ENCODE measurements around the gene BANP. TPM values are rescaled to one million over a fixed set of nuclear protein-coding genes. Genes with fewer than 3 reads are reported as not detected.
"Not testable (repeated sequence)": the region's sequence is repeated elsewhere in the genome, so short reads cannot be mapped to it uniquely, and the experiment has no call there.

BANP gene
- total RNA-seq, 1 donor from 2014 or later = 39.1 TPM

DNA sequence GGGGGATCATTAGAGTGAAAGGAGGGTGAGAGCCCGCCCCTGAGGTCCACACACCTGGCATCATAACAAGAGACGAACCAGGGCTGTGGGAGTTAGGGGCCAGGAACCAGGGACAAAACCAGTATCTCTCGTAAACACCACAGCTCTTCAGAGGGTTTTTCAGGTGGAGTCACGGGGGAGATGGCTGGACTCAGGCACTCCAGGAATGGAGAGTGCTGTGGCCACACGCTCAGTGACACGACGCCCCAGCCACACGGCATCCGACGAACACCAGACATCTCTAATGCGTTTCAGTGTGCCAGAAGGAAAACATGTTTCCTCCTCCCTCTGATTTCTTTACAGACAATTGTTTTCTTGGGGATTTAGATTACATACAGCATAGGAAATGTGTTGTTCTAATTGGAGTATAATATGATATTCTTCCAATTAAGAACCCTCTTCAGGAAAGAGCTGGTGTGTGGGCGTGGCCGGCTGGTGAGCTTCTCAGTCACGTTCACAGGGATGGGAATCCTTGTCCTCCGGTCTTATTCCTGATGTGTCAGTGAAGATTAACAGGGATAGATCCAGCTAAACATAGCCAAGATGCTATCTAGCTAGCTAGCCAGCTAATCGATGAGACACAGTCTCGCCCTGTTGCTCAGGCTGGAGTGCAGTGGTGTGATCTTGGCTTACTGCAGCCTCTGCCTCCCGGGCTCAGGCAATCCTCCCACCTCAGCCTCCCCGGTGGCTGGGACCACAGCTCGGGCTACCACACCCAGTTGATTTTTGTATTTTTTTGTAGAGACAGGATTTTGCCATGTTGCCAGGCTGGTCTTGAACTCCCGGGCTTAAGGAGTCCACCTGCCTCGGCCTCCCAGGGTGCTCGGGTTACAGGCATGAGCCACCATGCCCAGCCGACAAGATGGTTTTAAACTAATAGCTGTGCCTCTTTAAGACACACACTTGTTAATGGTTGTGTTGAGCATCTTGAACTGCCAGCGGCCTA is 98.6 kb downstream of the BANP start:
- no peaks in the 10 kb centered on the region for H3K4me1 Mint-ChIP-seq

DNA sequence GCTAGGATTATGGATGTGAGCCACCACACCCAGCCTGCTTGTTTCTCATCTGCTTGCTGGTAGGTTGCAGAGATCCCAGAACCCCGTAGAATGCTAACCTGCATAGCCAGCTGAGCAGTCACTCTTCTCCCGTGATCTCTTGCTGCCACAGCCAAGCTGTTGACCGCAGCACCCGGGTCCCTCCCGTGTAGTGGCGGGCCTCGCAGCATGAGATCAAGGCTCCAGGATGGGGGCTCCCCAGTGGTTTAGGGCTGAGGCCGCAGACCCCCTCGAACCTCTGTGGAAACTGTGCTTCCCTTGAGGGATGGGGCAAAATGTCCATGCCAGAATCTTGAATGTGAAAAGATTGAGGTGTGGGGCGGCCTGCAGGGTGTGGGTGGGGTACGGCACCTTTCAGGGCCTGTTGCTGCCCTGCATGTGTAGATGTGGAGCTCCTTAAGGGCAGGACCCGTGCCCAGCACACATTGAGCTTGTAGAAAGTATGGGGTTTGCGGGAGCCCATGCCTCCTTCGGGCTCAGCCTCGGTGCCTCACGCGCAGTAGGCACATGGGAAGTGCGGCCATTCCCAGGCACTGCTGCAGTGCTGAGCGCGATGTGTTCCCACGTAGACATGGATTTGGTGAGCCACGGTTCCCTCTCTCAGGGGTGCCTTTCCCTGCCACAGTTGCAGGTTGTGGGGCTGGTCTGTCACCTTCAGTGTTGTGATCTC is 99.9 kb downstream of the BANP start:
- H3K36me3 Mint-ChIP-seq (ENCODE audit: low read depth) = peaks cover 3% of the 10 kb centered on the region
- H3K4me1 Mint-ChIP-seq = peaks cover 2% of the 10 kb centered on the region
- no peaks in the 10 kb centered on the region for H3K27me3 Mint-ChIP-seq (ENCODE audit: low read depth)
- no peak for DNase-seq (ENCODE audit: low read depth, low spot score)
- no peak overlapping the region for H3K4me3 Mint-ChIP-seq
- TF ChIP-seq, protein P1, sequence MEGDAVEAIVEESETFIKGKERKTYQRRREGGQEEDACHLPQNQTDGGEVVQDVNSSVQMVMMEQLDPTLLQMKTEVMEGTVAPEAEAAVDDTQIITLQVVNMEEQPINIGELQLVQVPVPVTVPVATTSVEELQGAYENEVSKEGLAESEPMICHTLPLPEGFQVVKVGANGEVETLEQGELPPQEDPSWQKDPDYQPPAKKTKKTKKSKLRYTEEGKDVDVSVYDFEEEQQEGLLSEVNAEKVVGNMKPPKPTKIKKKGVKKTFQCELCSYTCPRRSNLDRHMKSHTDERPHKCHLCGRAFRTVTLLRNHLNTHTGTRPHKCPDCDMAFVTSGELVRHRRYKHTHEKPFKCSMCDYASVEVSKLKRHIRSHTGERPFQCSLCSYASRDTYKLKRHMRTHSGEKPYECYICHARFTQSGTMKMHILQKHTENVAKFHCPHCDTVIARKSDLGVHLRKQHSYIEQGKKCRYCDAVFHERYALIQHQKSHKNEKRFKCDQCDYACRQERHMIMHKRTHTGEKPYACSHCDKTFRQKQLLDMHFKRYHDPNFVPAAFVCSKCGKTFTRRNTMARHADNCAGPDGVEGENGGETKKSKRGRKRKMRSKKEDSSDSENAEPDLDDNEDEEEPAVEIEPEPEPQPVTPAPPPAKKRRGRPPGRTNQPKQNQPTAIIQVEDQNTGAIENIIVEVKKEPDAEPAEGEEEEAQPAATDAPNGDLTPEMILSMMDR (conservative IDR thresholded peaks at IDR 0.05) = no peak
- no peak overlapping the region for H3K27ac Mint-ChIP-seq (ENCODE audit: unreplicated experiment)
- H3K9me3 Mint-ChIP-seq = no peaks in the 10 kb centered on the region

More for the DNA sequence above, 98.6 kb downstream of the BANP start:
- peak overlapping the region; percentile 62 for H3K27ac Mint-ChIP-seq (ENCODE audit: unreplicated experiment)
- peaks cover 3% of the 10 kb centered on the region for H3K36me3 Mint-ChIP-seq (ENCODE audit: low read depth)
- no peak for DNase-seq (ENCODE audit: low read depth, low spot score)
- TF ChIP-seq, protein P1 (conservative IDR thresholded peaks at IDR 0.05) = no peak
- no peaks in the 10 kb centered on the region for H3K27me3 Mint-ChIP-seq (ENCODE audit: low read depth)
- no peak overlapping the region for H3K4me3 Mint-ChIP-seq
- H3K9me3 Mint-ChIP-seq = no peaks in the 10 kb centered on the region

DNA sequence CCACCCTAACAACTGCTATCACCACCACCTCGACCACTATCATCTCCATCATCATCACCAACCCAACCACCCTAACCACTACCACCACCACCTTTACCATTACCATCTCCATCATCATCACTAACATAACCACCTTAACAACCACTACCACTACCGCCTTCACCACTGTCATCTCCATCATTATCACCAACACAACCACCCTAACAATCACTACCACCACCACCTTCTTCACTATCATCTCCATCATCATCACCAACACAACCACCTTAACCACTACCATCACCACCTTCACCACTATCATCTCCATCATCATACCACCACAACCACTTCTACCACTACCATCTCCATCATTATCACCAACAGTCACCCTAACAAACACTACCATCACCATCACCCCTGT is 101.4 kb downstream of the BANP start:
- Mint-ChIP-seq H3K9me3 (no peaks in the 10 kb centered on the region), H3K4me3 (no peak overlapping the region), H3K36me3 (ENCODE audit: low read depth) (peaks cover 3% of the 10 kb centered on the region), H3K27me3 (ENCODE audit: low read depth) (no peaks in the 10 kb centered on the region), H3K27ac (ENCODE audit: unreplicated experiment) (no peak overlapping the region), H3K4me1 (peaks cover 5% of the 10 kb centered on the region)
- TF ChIP-seq, protein P1 (conservative IDR thresholded peaks at IDR 0.05) = no peak
- DNase-seq (ENCODE audit: low read depth, low spot score) = no peak

DNA sequence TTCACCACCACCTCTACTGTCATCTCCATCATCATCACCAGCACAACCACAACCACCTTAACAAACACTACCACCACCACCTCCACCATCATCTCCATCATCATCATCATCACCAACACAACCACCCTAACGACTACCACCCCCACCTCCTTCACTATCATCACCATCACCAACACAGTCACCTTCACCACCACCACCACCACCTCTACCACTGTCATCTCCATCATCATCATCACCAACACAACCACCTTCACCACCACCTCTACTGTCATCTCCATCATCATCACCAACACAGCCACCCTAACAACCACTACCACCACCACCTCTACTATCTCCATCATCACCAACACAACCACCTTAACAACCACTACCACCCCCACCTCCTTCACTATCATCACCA is 102.2 kb downstream of the BANP start:
- not testable (repeated sequence) for H3K9me3 Mint-ChIP-seq; H3K4me3 Mint-ChIP-seq; H3K27me3 Mint-ChIP-seq (ENCODE audit: low read depth); H3K36me3 Mint-ChIP-seq (ENCODE audit: low read depth); H3K4me1 Mint-ChIP-seq; H3K27ac Mint-ChIP-seq (ENCODE audit: unreplicated experiment); DNase-seq (ENCODE audit: low read depth, low spot score)

DNA sequence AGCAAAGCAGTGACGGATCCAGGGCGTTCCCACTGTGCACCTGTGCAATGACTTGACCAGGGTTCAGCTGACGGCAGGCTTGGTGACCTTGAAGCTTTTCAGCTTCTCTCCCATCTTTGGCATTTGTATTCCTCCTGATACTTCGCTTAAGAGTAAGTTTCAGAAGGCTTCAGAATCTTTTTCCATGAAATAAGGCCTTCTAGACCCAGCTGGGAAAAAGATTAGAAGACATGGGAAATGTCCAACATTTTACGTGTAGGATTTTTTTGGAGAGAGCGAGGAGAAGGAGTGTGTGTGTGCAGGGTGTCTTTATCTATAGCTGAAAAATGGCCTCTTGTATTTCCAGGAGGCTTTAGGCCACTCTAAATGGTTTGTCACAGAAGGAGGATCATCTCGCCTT is 104.1 kb downstream of the BANP start:
- H3K9me3 Mint-ChIP-seq = no peaks in the 10 kb centered on the region
- no peaks in the 10 kb centered on the region for H3K36me3 Mint-ChIP-seq (ENCODE audit: low read depth)
- H3K4me3 Mint-ChIP-seq = no peak overlapping the region
- DNase-seq (ENCODE audit: low read depth, low spot score) = no peak
- no peak overlapping the region for H3K27ac Mint-ChIP-seq (ENCODE audit: unreplicated experiment)
- TF ChIP-seq, protein P1 (conservative IDR thresholded peaks at IDR 0.05) = no peak
- H3K27me3 Mint-ChIP-seq (ENCODE audit: low read depth) = no peaks in the 10 kb centered on the region
- H3K4me1 Mint-ChIP-seq = peaks cover 10% of the 10 kb centered on the region
